Osteocyte (in vitro differentiated cells): ENCODE measurements around the gene GFRA4. TPM values are rescaled to one million over a fixed set of nuclear protein-coding genes. Genes with fewer than 3 reads are reported as not detected.

Experiments used
- DNase-seq: peaks from one replicate; pipeline ENCODE4 v3.0.0; 2021; ENCODE audit warnings: mixed read lengths; ENCODE audit not compliant: unreplicated experiment; ENCODE audit errors: extremely low spot score
- H3K27ac Mint-ChIP-seq: one replicate; pipeline ENCODE4 v1.8.0; 2021; ENCODE audit warnings: mild to moderate bottlenecking, mixed read lengths; ENCODE audit not compliant: unreplicated experiment
- H3K27me3 Mint-ChIP-seq: one replicate; pipeline ENCODE4 v1.8.0; 2021; ENCODE audit warnings: mixed read lengths; ENCODE audit not compliant: unreplicated experiment
- H3K36me3 Mint-ChIP-seq: one replicate; pipeline ENCODE4 v1.8.0; 2021; ENCODE audit warnings: mixed read lengths; ENCODE audit not compliant: unreplicated experiment
- H3K4me1 Mint-ChIP-seq: one replicate; pipeline ENCODE4 v1.8.0; 2021; ENCODE audit warnings: mixed read lengths; ENCODE audit not compliant: unreplicated experiment
- H3K4me3 Mint-ChIP-seq: one replicate; pipeline ENCODE4 v1.8.0; 2021; ENCODE audit warnings: mild to moderate bottlenecking, moderate library complexity, mixed read lengths; ENCODE audit not compliant: unreplicated experiment
- H3K9me3 Mint-ChIP-seq: one replicate; pipeline ENCODE4 v1.8.0; 2021; ENCODE audit warnings: mixed read lengths; ENCODE audit not compliant: unreplicated experiment
- CTCF ChIP-seq: fragments of 200-600 bp; sonication (generic); IDR thresholded peaks from 2 replicates; pipeline ENCODE4 v1.5.0; 2021; ENCODE audit warnings: antibody characterized with exemption, mild to moderate bottlenecking, moderate library complexity
- long read RNA-seq: library from polyadenylated mRNA; unstranded; transcript quantifications from one replicate; pipeline ENCODE4 v2.0.0, GENCODE V29; 2021
- total RNA-seq: library from RNA; stranded (reverse); gene quantifications from 2 replicates; pipeline ENCODE4 v1.2.1, GENCODE V29; 2021

Gene GFRA4
- total RNA-seq = not detected in 2 replicates
- long read RNA-seq = 0 reads

GRCh38 chr20:3663031-3663701, at the start of gene GFRA4:
Gene GFRA4 (minus strand): TSS chr20:3663399. CDS start chr20:3663399, 0 bp downstream.
- Mint-ChIP-seq H3K36me3 (no peaks in the 10 kb centered on the region), H3K27me3 (peaks cover 12% of the 10 kb centered on the region), H3K27ac (no peak within 1 kb of the TSS), H3K4me1 (peaks cover 9% of the 10 kb centered on the region), H3K4me3 (no peak within 1 kb of the TSS), H3K9me3 (no peaks in the 10 kb centered on the region)
- no peak for DNase-seq
- TF ChIP-seq CTCF = no peak

GRCh38 chr20:3712279-3712873, 49.2 kb upstream of the GFRA4 start, which contains the start of gene SIGLEC1:
Gene SIGLEC1 (minus strand): TSS chr20:3712600. CDS start chr20:3707128, 5,472 bp downstream.
- H3K9me3 Mint-ChIP-seq = no peaks in the 10 kb centered on the region
- no peak for DNase-seq
- H3K27ac Mint-ChIP-seq = no peak within 1 kb of the TSS
- no peaks in the 10 kb centered on the region for H3K27me3 Mint-ChIP-seq
- TF ChIP-seq CTCF = no peak
- H3K36me3 Mint-ChIP-seq = no peaks in the 10 kb centered on the region
- no peak within 1 kb of the TSS for H3K4me3 Mint-ChIP-seq
- peaks cover 16% of the 10 kb centered on the region for H3K4me1 Mint-ChIP-seq

- Mint-ChIP-seq H3K27ac (no peak overlapping the region), H3K9me3 (no peaks in the 10 kb centered on the region), H3K27me3 (no peaks in the 10 kb centered on the region), H3K4me3 (no peak overlapping the region), H3K36me3 (no peaks in the 10 kb centered on the region), H3K4me1 (peaks cover 24% of the 10 kb centered on the region)
- no peak for DNase-seq
- no peak for TF ChIP-seq CTCF
Observed at GRCh38 chr20:3711484-3711941, 48.3 kb upstream of the GFRA4 start.

- peaks cover 24% of the 10 kb centered on the region for H3K4me1 Mint-ChIP-seq
- H3K27ac Mint-ChIP-seq = no peak overlapping the region
- H3K4me3 Mint-ChIP-seq = no peak overlapping the region
- no peaks in the 10 kb centered on the region for H3K36me3 Mint-ChIP-seq
- H3K9me3 Mint-ChIP-seq = no peaks in the 10 kb centered on the region
- no peak for DNase-seq
- H3K27me3 Mint-ChIP-seq = no peaks in the 10 kb centered on the region
- TF ChIP-seq CTCF = peak; percentile 97
Observed at GRCh38 chr20:3710703-3711483, 47.7 kb upstream of the GFRA4 start.
